ENCODE measurements around the gene CAMK4.

The CAMK4 gene

GRCh38 chr5:111518777-111519176, 294.6 kb downstream of the CAMK4 start:
- no peaks in the 10 kb centered on the region for H3K27me3 ChIP-seq
- no peak overlapping the region for H3K4me3 ChIP-seq (ENCODE audit: low read depth, low read length)
- H3K9me3 ChIP-seq, result no peaks in the 10 kb centered on the region
- peaks cover 2% of the 10 kb centered on the region; the same call in 1 of the 2 replicates for H3K4me1 ChIP-seq
- no peaks in the 10 kb centered on the region for H3K36me3 ChIP-seq
- DNase-seq, result no peak
- TF ChIP-seq CTCF (IDR thresholded peaks at IDR 0.05; ENCODE audit: low read depth, low read length), result no peak

GRCh38 chr5:111520908-111521307, 296.7 kb downstream of the CAMK4 start:
- Histone ChIP-seq H3K9me3 (no peaks in the 10 kb centered on the region), H3K4me3 (ENCODE audit: low read depth, low read length) (no peak overlapping the region), H3K27me3 (no peaks in the 10 kb centered on the region), H3K36me3 (no peaks in the 10 kb centered on the region), H3K4me1 (no peaks in the 10 kb centered on the region)
- no peak for DNase-seq
- no peak for TF ChIP-seq CTCF (IDR thresholded peaks at IDR 0.05; ENCODE audit: low read depth, low read length)

- H3K9me3 ChIP-seq, result no peaks in the 10 kb centered on the region
- no peaks in the 10 kb centered on the region for H3K27me3 ChIP-seq
- TF ChIP-seq CTCF (IDR thresholded peaks at IDR 0.05; ENCODE audit: low read depth, low read length), result no peak
- DNase-seq, result no peak
- no peaks in the 10 kb centered on the region; the same call in 1 of the 2 replicates for H3K4me1 ChIP-seq
- no peaks in the 10 kb centered on the region for H3K36me3 ChIP-seq
- no peak overlapping the region for H3K4me3 ChIP-seq (ENCODE audit: low read depth, low read length)
These were observed 303.9 kb downstream of the CAMK4 start for GRCh38 chr5:111528056-111528455.

- no peaks in the 10 kb centered on the region for H3K27me3 ChIP-seq
- no peak overlapping the region for H3K4me3 ChIP-seq (ENCODE audit: low read depth, low read length)
- no peaks in the 10 kb centered on the region for H3K9me3 ChIP-seq
- no peaks in the 10 kb centered on the region; the same call in 1 of the 2 replicates for H3K4me1 ChIP-seq
- H3K36me3 ChIP-seq, result no peaks in the 10 kb centered on the region
- DNase-seq, result no peak
- no peak for TF ChIP-seq CTCF (IDR thresholded peaks at IDR 0.05; ENCODE audit: low read depth, low read length)
These were observed 306.1 kb downstream of the CAMK4 start for GRCh38 chr5:111530298-111530740.

- peaks cover 15% of the 10 kb centered on the region for H3K4me1 ChIP-seq
- no peaks in the 10 kb centered on the region for H3K27me3 ChIP-seq
- DNase-seq, result no peak
- H3K4me3 ChIP-seq (ENCODE audit: low read depth, low read length), result no peak overlapping the region
- no peaks in the 10 kb centered on the region for H3K36me3 ChIP-seq
- no peak for TF ChIP-seq CTCF (IDR thresholded peaks at IDR 0.05; ENCODE audit: low read depth, low read length)
- H3K9me3 ChIP-seq, result no peaks in the 10 kb centered on the region
These were observed 308.9 kb downstream of the CAMK4 start for GRCh38 chr5:111532886-111533582.

GRCh38 chr5:111535879-111536549, 311.8 kb downstream of the CAMK4 start:
- no peak for TF ChIP-seq CTCF (IDR thresholded peaks at IDR 0.05; ENCODE audit: low read depth, low read length)
- DNase-seq, result no peak
- no peak overlapping the region for H3K4me3 ChIP-seq (ENCODE audit: low read depth, low read length)
- peaks cover 15% of the 10 kb centered on the region for H3K4me1 ChIP-seq
- no peaks in the 10 kb centered on the region for H3K27me3 ChIP-seq
- H3K9me3 ChIP-seq, result no peaks in the 10 kb centered on the region
- H3K36me3 ChIP-seq, result no peaks in the 10 kb centered on the region

Measured in BE2C (cell line).